ENCODE data around the gene PDK4. TPM values are rescaled to one million over a fixed set of nuclear protein-coding genes. Genes with fewer than 3 reads are reported as not detected.

PDK4 gene
- polyA plus RNA-seq, 3 donors, result 2.2 to 26.0 (median 12.4) TPM

- H4K20me1 ChIP-seq (ENCODE audit: insufficient read depth, low read length), result no peaks in the 10 kb centered on the region
- H3K4me3 ChIP-seq (replicated peaks in 1 of 3; ENCODE audit: low read depth in 2 of 3, low read length in 3 of 3), result no peak overlapping the region
- peaks cover 11 to 14% of the 10 kb centered on the region in 2 donors for H3K4me1 ChIP-seq (ENCODE audit: control insufficient read depth in 1 of 2, insufficient read depth in 2 of 2, low read length in 2 of 2)
- WGBS (ENCODE audit: insufficient coverage), result no CpG with 5 or more reads among the region's 7 CpGs
- H3K4me2 ChIP-seq (replicated peaks; ENCODE audit: extremely low read depth, low read length, poor library complexity, severe bottlenecking), result no peak overlapping the region
- H3K9me3 Mint-ChIP-seq, result peaks cover 0 to 2% (median 0%) of the 10 kb centered on the region in 7 donors
- H3K4me1 Mint-ChIP-seq, result peaks cover 21% of the 10 kb centered on the region
- peak in 2 of 3 donors; percentile 14 to 52 for DNase-seq
- intact Hi-C loops (cut with micrococcal nuclease), result loop anchor here in 1 of 2 donors (5.0 kb wide), 1 partner anchor 34 kb away; the partner anchor contains the start of gene PDK4
- H3K9ac ChIP-seq (ENCODE audit: insufficient read depth, low read length, poor library complexity, severe bottlenecking), result no peak overlapping the region
- no peaks in the 10 kb centered on the region for H3K79me2 ChIP-seq (ENCODE audit: insufficient read depth, low read length)
- H3K27ac Mint-ChIP-seq, result no peak overlapping the region
- H3K36me3 ChIP-seq (replicated peaks in 1 of 2; ENCODE audit: control insufficient read depth in 1 of 2, insufficient read depth in 2 of 2, low read length in 2 of 2), result no peaks in the 10 kb centered on the region
- H3K27me3 Mint-ChIP-seq (ENCODE audit: low read depth in 3 of 3), result peaks cover 0 to 1% (median 0%) of the 10 kb centered on the region in 3 donors
- H3K27me3 ChIP-seq (ENCODE audit: control insufficient read depth in 2 of 2, insufficient read depth in 2 of 2, low read length in 2 of 2), result no peaks in the 10 kb centered on the region
- no peaks in the 10 kb centered on the region for H3K9me3 ChIP-seq (replicated peaks in 1 of 2; ENCODE audit: control insufficient read depth in 1 of 2, insufficient read depth in 1 of 2, low read length in 2 of 2)
- no peak overlapping the region for H3K4me3 Mint-ChIP-seq
- no peaks in the 10 kb centered on the region for H3K36me3 Mint-ChIP-seq
- no peak for TF ChIP-seq CTCF (IDR thresholded peaks at IDR 0.05)
- H3K27ac ChIP-seq (ENCODE audit: low read depth in 1 of 2, low read length in 2 of 2), result no peak overlapping the region
- H2AFZ ChIP-seq (ENCODE audit: insufficient read depth, low read depth, low read length, poor library complexity, severe bottlenecking), result no peak overlapping the region
These were observed 35.2 kb upstream of the PDK4 start for GRCh38 chr7:95631527-95631926.

- Mint-ChIP-seq H3K27ac (peak overlapping the region in 1 of 7 donors; percentile 57), H3K9me3 (peaks cover 0 to 2% (median 0%) of the 10 kb centered on the region in 7 donors), H3K4me3 (no peak overlapping the region), H3K4me1 (peaks cover 16% of the 10 kb centered on the region), H3K36me3 (no peaks in the 10 kb centered on the region), H3K27me3 (ENCODE audit: low read depth in 3 of 3) (peaks cover 0 to 1% (median 0%) of the 10 kb centered on the region in 3 donors)
- Histone ChIP-seq H3K4me2 (replicated peaks; ENCODE audit: extremely low read depth, low read length, poor library complexity, severe bottlenecking) (no peak overlapping the region), H2AFZ (ENCODE audit: insufficient read depth, low read depth, low read length, poor library complexity, severe bottlenecking) (peak overlapping the region; percentile 18), H3K4me1 (ENCODE audit: control insufficient read depth in 1 of 2, insufficient read depth in 2 of 2, low read length in 2 of 2) (peaks cover 11 to 14% of the 10 kb centered on the region in 2 donors), H3K27ac (ENCODE audit: low read depth in 1 of 2, low read length in 2 of 2) (no peak overlapping the region), H3K9ac (ENCODE audit: insufficient read depth, low read length, poor library complexity, severe bottlenecking) (no peak overlapping the region), H3K9me3 (replicated peaks in 1 of 2; ENCODE audit: control insufficient read depth in 1 of 2, insufficient read depth in 1 of 2, low read length in 2 of 2) (no peaks in the 10 kb centered on the region), H4K20me1 (ENCODE audit: insufficient read depth, low read length) (no peaks in the 10 kb centered on the region), H3K79me2 (ENCODE audit: insufficient read depth, low read length) (no peaks in the 10 kb centered on the region), H3K36me3 (replicated peaks in 1 of 2; ENCODE audit: control insufficient read depth in 1 of 2, insufficient read depth in 2 of 2, low read length in 2 of 2) (no peaks in the 10 kb centered on the region), H3K27me3 (ENCODE audit: control insufficient read depth in 2 of 2, insufficient read depth in 2 of 2, low read length in 2 of 2) (no peaks in the 10 kb centered on the region), H3K4me3 (replicated peaks in 1 of 3; ENCODE audit: low read depth in 2 of 3, low read length in 3 of 3) (no peak overlapping the region)
- no peak for TF ChIP-seq CTCF (IDR thresholded peaks at IDR 0.05)
- intact Hi-C loops (cut with micrococcal nuclease), result loop anchor here in 1 of 2 donors (5.0 kb wide), 1 partner anchor 34 kb away; the partner anchor contains the start of gene PDK4
- peak in 1 of 3 donors; percentile 8 for DNase-seq
- WGBS (ENCODE audit: insufficient coverage), result no CpG with 5 or more reads among the region's 6 CpGs
These were observed 34.6 kb upstream of the PDK4 start for GRCh38 chr7:95630702-95631458.

Measured in CD14-positive monocyte (primary cell).